BLaER1 treated with 17β-estradiol and CSF1 and Interleukin-3, amounts not matched to agents 10 nM and 100 nM (cell line): ENCODE measurements around the gene TOX3.

Experiments used
- H3K27ac ChIP-seq, 11 experiments: shearing (Covaris generic); formaldehyde crosslinking; 2 replicates each; pipeline ENCODE4 v1.8.1; 2022
- H3K27me3 ChIP-seq, 11 experiments: shearing (Covaris generic); formaldehyde crosslinking; 2 replicates each; pipeline ENCODE4 v1.8.1; 2022
- H3K36me3 ChIP-seq, 11 experiments: shearing (Covaris generic); formaldehyde crosslinking; 2 replicates each; pipeline ENCODE4 v1.8.1; 2022
- H3K4me1 ChIP-seq, 10 experiments: shearing (Covaris generic); formaldehyde crosslinking; 2 replicates each; pipeline ENCODE4 v1.8.1; 2022
- H3K4me2 ChIP-seq, 11 experiments: shearing (Covaris generic); formaldehyde crosslinking; 2 replicates each; pipeline ENCODE4 v1.8.1; 2022
- H3K4me3 ChIP-seq, 10 experiments: shearing (Covaris generic); formaldehyde crosslinking; 2 replicates each; pipeline ENCODE4 v1.8.1; 2022
- H3K9ac ChIP-seq, 11 experiments: shearing (Covaris generic); formaldehyde crosslinking; 2 replicates each; pipeline ENCODE4 v1.8.1; 2022
- H3K9me3 ChIP-seq, 11 experiments: shearing (Covaris generic); formaldehyde crosslinking; replicated peaks in 1 of 11; 2 replicates each; pipeline ENCODE4 v1.8.1; 2022
- H4K20me1 ChIP-seq, 11 experiments: shearing (Covaris generic); formaldehyde crosslinking; 2 replicates each; pipeline ENCODE4 v1.8.1; 2022
- Cebpa-rat ChIP-seq, 11 experiments: shearing (Covaris generic); IDR thresholded peaks; 2 replicates each; pipeline ENCODE4 v1.8.1; 2022

Gene TOX3

DNA sequence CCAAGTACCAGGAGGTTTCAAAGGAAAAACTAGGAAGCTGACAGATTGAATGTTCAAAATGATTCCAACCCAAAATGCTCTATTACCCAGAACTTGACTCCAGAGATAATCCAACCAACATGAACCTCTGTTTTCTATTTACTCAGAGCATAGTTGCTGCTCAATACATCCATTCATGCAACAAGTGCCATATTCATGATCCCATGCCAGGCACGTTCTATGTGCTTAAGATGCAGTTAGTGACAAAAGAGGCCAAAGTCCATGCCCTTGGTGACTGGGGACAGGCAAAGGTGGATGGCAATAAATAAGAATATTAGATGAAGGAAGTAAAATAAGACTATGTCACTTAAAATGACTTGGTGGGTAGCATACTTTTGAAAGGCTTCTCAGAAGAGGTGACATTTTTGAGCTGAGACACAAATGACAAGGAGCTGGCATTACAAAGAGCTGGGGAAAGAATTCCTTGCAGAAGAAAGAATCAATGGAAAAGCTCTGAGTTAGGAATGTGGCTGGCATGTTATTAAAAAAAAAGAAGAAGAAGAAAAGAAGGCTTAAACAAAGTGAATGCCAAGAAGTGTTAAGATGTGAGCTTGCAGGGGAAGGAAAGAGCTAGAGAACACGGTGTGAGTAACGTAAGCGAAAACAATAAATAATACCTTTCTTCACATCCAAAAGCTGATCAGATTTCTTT lies 34.5 kb downstream of the TOX3 start:
- no peak for TF ChIP-seq Cebpa-rat (IDR thresholded peaks at IDR 0.05)
- H3K27me3 ChIP-seq: no peaks in the 10 kb centered on the region
- H3K4me1 ChIP-seq: no peaks in the 10 kb centered on the region
- no peaks in the 10 kb centered on the region for H3K36me3 ChIP-seq
- H3K4me2 ChIP-seq: no peak overlapping the region
- H3K9me3 ChIP-seq: no peaks in the 10 kb centered on the region
- H3K4me3 ChIP-seq: no peak overlapping the region
- H3K9ac ChIP-seq: no peak overlapping the region
- no peak overlapping the region for H3K27ac ChIP-seq
- no peaks in the 10 kb centered on the region for H4K20me1 ChIP-seq

DNA sequence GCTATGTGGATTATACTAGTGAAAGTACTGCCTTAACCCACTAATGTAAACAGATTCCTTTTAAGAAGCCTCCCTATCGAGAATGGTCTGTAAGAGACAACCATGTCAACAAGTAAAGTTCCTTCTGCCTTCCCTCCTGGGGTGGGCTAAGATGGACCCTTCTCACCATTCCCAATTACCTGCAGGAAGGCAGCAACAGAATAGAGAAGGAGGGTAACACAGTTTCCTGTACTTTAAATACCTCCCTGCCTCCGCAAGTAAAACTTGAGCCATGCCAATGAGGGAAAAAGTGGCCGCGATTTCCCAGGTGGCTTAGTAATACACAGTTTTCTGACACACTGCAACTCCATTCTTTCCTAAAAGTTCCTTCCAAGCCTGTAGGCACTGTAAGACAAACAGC lies 45.2 kb downstream of the TOX3 start:
- no peak overlapping the region for H3K4me3 ChIP-seq
- peaks cover 0 to 6% (median 0%) of the 10 kb centered on the region in 11 experiments; a peak in 1 of 22 replicates for H3K9me3 ChIP-seq
- no peak overlapping the region for H3K27ac ChIP-seq
- no peaks in the 10 kb centered on the region for H4K20me1 ChIP-seq
- peaks cover 0 to 26% (median 5%) of the 10 kb centered on the region in 10 experiments; a peak in 8 of 20 replicates for H3K4me1 ChIP-seq
- no peak overlapping the region for H3K9ac ChIP-seq
- H3K36me3 ChIP-seq: no peaks in the 10 kb centered on the region
- no peak for TF ChIP-seq Cebpa-rat (IDR thresholded peaks at IDR 0.05)
- no peaks in the 10 kb centered on the region for H3K27me3 ChIP-seq
- H3K4me2 ChIP-seq: no peak overlapping the region

DNA sequence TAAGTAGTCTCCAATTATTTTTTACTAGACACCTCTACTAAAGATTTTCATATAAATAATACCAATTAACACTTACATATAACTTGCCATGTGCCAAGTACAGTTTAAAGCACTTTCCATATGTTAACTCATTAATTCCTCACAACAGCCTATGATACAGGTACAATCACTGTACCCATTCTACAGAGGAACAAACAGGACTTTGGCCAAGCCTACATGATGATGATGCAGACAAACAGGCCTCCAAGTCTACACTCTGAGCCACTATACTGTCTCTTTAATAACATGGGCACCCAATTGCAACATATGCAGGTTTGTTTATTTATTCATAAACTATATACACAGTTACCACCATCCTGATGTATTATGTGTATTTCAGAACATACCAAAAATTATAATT lies 46.0 kb downstream of the TOX3 start:
- H3K4me1 ChIP-seq: peaks cover 0 to 27% (median 5%) of the 10 kb centered on the region in 10 experiments; a peak in 8 of 20 replicates
- peaks cover 0 to 6% (median 0%) of the 10 kb centered on the region in 11 experiments; a peak in 1 of 22 replicates for H3K9me3 ChIP-seq
- H3K27me3 ChIP-seq: no peaks in the 10 kb centered on the region
- H4K20me1 ChIP-seq: no peaks in the 10 kb centered on the region
- no peak overlapping the region for H3K27ac ChIP-seq
- H3K36me3 ChIP-seq: no peaks in the 10 kb centered on the region
- no peak overlapping the region for H3K9ac ChIP-seq
- no peak overlapping the region for H3K4me2 ChIP-seq
- no peak for TF ChIP-seq Cebpa-rat (IDR thresholded peaks at IDR 0.05)
- H3K4me3 ChIP-seq: no peak overlapping the region

DNA sequence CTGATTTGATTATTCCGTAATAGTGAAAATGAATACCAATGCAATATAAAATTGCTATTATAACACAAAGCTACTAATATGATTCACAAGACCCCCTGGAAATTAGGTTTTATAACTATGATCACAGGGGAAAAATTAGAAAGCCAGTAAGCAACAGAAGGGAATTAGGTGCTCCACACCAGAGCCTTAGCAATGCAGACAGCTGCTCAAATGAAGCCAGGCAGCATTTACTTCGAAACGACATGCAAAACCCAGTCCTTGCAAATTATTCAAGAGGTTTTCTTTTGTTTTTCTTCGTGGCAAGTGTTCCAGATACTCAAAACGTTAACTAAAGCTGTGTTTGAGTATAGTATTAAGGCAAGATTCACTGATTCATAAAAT lies 47.9 kb downstream of the TOX3 start:
- H3K4me2 ChIP-seq: peak overlapping the region in 3 of 11 experiments; percentile 15 to 54 (median 50); a peak in 5 of 22 replicates
- TF ChIP-seq Cebpa-rat (IDR thresholded peaks at IDR 0.05): no peak
- H3K9me3 ChIP-seq: peaks cover 0 to 6% (median 0%) of the 10 kb centered on the region in 11 experiments; a peak in 1 of 22 replicates
- no peak overlapping the region for H3K4me3 ChIP-seq
- H4K20me1 ChIP-seq: no peaks in the 10 kb centered on the region
- H3K27me3 ChIP-seq: no peaks in the 10 kb centered on the region
- peaks cover 0 to 27% (median 5%) of the 10 kb centered on the region in 10 experiments; a peak in 8 of 20 replicates for H3K4me1 ChIP-seq
- H3K27ac ChIP-seq: no peak overlapping the region; a peak in 1 of 22 replicates
- no peak overlapping the region for H3K9ac ChIP-seq
- no peaks in the 10 kb centered on the region for H3K36me3 ChIP-seq

DNA sequence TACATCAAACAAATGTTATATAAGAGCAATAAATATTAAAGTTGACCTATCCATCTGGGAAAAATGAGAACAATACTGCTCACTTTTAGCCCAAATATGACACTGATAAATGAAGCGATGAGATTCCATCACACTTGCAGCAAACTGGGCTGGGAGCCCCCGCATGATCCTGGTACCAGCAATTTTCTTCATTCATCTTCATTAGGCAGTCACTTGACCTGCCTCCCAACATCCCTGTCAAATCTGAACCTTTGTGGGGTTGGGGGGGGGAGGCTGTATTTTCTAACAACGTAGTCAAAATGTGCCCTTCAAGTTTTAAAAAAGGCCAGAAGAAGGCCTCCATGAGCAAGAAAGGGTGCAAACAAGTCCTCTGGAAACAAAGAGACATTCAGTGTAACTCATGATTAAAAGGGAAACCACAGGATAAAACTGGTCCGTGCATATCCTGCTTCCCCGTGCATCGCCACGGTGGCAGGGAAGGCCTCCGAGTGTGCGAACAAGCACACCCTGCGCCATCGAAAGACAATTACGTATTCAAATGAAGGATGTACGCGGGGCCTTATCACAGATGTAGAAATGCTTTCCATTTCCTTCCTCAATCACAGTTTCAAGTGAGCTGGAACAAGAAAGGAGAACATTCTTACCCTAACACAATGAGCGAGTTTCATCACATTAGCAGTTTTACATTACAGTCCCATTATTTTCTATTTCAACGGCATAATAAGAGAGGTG lies 48.4 kb downstream of the TOX3 start:
- Histone ChIP-seq H4K20me1 (no peaks in the 10 kb centered on the region), H3K36me3 (no peaks in the 10 kb centered on the region), H3K4me3 (no peak overlapping the region), H3K9ac (no peak overlapping the region), H3K4me1 (peaks cover 0 to 27% (median 5%) of the 10 kb centered on the region in 10 experiments; a peak in 8 of 20 replicates), H3K4me2 (peak overlapping the region in 5 of 11 experiments; percentile 3 to 66 (median 50); a peak in 8 of 22 replicates), H3K9me3 (peaks cover 0 to 6% (median 0%) of the 10 kb centered on the region in 11 experiments; a peak in 1 of 22 replicates), H3K27me3 (no peaks in the 10 kb centered on the region), H3K27ac (peak overlapping the region in 3 of 11 experiments; percentile 12 to 48 (median 39); a peak in 4 of 22 replicates)
- TF ChIP-seq Cebpa-rat (IDR thresholded peaks at IDR 0.05): no peak

DNA sequence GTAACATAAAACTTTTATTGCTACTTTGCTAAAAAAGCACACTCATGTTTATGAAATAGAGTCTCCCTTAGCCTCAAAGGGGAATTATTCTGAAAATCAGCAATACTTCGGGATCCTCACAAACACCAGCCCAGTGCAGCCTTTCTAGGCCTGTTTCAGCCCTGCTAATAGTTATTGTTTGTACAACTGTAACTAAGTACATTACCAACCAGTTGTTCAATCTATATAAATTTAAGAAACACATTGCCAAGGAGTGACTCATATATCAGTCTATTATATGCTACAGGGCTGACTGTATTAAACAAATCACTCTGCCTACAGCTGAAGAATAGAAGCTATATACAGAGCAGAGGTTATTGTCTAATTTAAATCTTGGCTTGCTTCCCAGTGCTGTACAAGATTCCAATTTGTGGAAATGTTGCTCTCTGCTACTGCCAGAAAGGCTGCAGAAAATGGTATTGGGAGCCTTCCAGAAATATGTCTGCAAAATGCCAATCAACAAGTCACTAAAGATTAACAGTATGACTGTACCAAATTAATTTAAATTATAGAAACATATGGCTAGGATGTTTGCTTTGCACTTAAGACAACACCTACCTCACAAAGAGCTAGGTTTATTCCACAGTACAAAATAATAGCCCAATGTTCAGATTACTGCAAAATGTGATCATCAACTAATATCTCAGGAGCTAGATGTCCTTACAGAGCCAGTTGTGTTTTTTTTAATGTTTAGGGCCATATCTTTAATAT lies 49.7 kb downstream of the TOX3 start:
- Histone ChIP-seq H3K9ac (no peak overlapping the region), H3K27me3 (no peaks in the 10 kb centered on the region), H3K36me3 (no peaks in the 10 kb centered on the region), H3K27ac (no peak overlapping the region), H4K20me1 (no peaks in the 10 kb centered on the region), H3K4me2 (0 out of 22 replicates have a peak overlapping the region, but pooled peaks of 1 of the 11 experiments have one; percentile 1), H3K9me3 (peaks cover 0 to 6% (median 0%) of the 10 kb centered on the region in 11 experiments; a peak in 1 of 22 replicates), H3K4me1 (peaks cover 0 to 27% (median 5%) of the 10 kb centered on the region in 10 experiments; a peak in 8 of 20 replicates), H3K4me3 (no peak overlapping the region)
- TF ChIP-seq Cebpa-rat (IDR thresholded peaks at IDR 0.05): no peak

DNA sequence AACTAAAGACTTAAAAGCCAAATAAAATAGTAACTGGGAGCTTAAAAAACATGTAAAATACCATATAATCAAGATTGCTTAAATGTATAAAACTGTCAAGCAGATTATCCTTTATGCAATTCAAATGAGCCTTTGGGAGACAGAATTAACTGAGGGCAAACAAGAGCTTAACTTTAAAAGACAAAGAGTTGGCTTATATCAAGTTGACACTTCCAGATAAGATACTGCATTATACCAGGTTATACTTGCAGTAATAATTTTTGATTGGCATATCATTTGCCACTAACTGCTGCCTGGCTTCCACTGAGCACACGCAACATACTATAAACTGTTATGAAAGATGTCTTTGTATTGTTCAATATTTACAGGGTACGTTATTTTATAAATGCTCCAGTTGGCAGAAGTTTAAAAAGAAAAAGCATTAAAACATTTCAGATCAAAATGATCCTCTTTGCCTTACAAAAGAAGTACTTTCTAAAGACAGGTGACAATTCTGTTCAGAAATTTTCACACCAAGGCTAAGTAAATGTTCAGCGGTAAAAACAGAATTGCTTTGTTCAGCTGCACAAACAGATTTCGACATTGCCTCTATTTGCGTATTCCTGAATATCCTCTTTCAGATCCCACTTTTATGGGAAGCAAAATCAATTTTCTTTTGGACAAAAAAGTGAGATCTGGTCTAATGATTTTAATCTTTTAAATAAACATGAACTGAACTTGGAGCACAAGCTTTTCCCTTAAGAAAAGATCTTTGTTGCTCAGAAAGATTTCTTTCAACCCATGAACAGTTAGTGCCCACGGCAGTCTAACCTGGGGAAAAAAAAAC lies 50.7 kb downstream of the TOX3 start:
- Histone ChIP-seq H3K4me3 (no peak overlapping the region), H3K36me3 (no peaks in the 10 kb centered on the region; a peak in 1 of 22 replicates), H3K4me2 (no peak overlapping the region), H3K9me3 (peaks cover 0 to 6% (median 0%) of the 10 kb centered on the region in 11 experiments; a peak in 1 of 22 replicates), H3K9ac (no peak overlapping the region), H3K4me1 (peaks cover 0 to 27% (median 5%) of the 10 kb centered on the region in 10 experiments; a peak in 8 of 20 replicates), H3K27ac (no peak overlapping the region), H4K20me1 (no peaks in the 10 kb centered on the region), H3K27me3 (no peaks in the 10 kb centered on the region)
- TF ChIP-seq Cebpa-rat (IDR thresholded peaks at IDR 0.05): no peak

DNA sequence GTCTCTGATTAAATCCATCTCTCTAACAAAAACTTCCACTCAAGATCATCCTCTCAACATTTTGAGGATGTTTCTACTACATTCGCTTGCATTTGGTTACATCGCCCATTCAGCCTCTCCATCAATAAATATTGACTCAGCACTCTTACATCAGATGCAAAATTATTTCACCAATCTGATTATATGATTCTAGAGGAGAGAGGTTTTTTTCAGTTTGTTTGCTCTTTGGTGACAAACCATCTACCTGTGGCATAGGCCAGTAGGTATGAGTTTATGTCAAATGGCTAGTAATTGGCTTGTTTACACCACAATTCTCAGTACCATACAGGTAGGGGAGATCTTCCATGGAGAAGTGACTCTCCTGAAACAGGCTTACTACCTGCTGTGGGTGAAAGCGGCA lies 52.3 kb downstream of the TOX3 start:
- Histone ChIP-seq H3K36me3 (no peaks in the 10 kb centered on the region; a peak in 1 of 22 replicates), H3K4me3 (no peak overlapping the region), H3K4me1 (peaks cover 0 to 27% (median 5%) of the 10 kb centered on the region in 10 experiments; a peak in 8 of 20 replicates), H3K27ac (no peak overlapping the region), H3K27me3 (no peaks in the 10 kb centered on the region), H4K20me1 (no peaks in the 10 kb centered on the region), H3K9me3 (peaks cover 0 to 6% (median 0%) of the 10 kb centered on the region in 11 experiments; a peak in 4 of 22 replicates), H3K9ac (no peak overlapping the region), H3K4me2 (no peak overlapping the region)
- TF ChIP-seq Cebpa-rat (IDR thresholded peaks at IDR 0.05): no peak
